AG04449 (cell line): ENCODE measurements around the gene ONECUT2.
"Not testable (repeated sequence)": the region's sequence is repeated elsewhere in the genome, so short reads cannot be mapped to it uniquely, and the experiment has no call there.

Experiments
- CTCF ChIA-PET: fragments of 350-600 bp; formaldehyde crosslinking; extraction: SDS; loops from one replicate; lab custom pipeline; 2021; ENCODE audit warnings: antibody characterized with exemption; lab: Yijun Ruan, JAX
- POLR2A ChIA-PET: fragments of 400-600, 350-600 bp; formaldehyde crosslinking; extraction: SDS; loops from one replicate; lab custom pipeline; 2020; ENCODE audit warnings: antibody characterized with exemption, inconsistent platforms; lab: Yijun Ruan, JAX
- DNase-seq: peaks from one replicate; pipeline ENCODE4 v3.0.0-alpha.2; 2010; ENCODE audit warnings: low read depth, low spot score
- H3K4me3 ChIP-seq: 2 replicates; pipeline ENCODE4 v1.5.1; 2011; ENCODE audit warnings: low read depth, mild to moderate bottlenecking, control low read depth, low read length
- CTCF ChIP-seq: IDR thresholded peaks from one replicate; pipeline ENCODE4 v1.5.1; 2011; ENCODE audit warnings: mild to moderate bottlenecking, moderate library complexity, low read length, control low read depth, inconsistent platforms; ENCODE audit not compliant: insufficient read depth; ENCODE audit errors: missing control alignments

Gene ONECUT2

GRCh38 chr18:57516056-57516455 lies 80.9 kb downstream of the ONECUT2 start:
- no peak overlapping the region for H3K4me3 ChIP-seq
- POLR2A ChIA-PET, result no interaction called here
- no peak for DNase-seq
- no peak for TF ChIP-seq CTCF
- CTCF ChIA-PET, result no interaction called here

GRCh38 chr18:57518533-57518932 lies 83.4 kb downstream of the ONECUT2 start:
- DNase-seq, result no peak
- CTCF ChIA-PET, result interaction anchor here (0.9 kb wide), 1 partner anchor 44 kb away, joined by 4 read pairs; no protein-coding TSS in a partner anchor
- POLR2A ChIA-PET, result no interaction called here
- TF ChIP-seq CTCF, result no peak
- H3K4me3 ChIP-seq, result no peak overlapping the region

DNA sequence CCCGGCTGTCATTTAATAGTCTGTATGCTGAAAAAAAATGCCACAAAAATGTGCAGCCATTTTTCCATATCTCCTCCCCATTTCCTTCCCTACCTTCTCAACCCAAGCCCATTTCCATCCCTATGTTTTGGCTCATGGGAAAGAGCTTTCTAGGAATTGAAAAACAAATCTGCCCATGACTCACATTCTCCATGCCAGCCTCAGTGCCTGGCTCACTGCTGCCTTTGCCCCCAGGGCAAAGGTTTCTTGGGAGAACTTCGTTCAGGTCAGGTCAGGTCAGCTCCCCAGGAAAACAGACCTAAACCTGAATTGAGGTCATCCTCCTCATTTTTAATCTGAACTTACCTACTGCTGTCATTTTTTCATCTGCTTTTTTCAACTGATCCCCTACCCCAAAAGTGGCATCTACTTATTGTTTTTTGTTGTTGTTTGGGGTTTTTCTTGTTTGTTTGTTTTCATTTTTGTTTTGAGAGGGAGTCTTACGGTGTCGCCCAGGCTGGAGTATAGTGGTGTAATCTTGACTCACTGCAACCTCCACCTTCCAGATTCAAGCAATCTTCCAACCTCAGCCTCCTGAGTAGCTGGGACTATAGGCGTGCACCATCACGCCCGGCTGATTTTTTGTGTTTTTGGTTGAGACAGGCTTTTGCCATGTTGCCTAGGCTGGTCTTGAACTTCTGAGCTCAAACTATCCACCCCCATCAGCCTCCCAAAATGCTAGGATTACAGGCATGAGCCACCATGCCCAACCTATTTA lies 84.7 kb downstream of the ONECUT2 start:
- no peak overlapping the region for H3K4me3 ChIP-seq
- POLR2A ChIA-PET, result no interaction called here
- CTCF ChIA-PET, result no interaction called here
- no peak for DNase-seq
- no peak for TF ChIP-seq CTCF

DNA sequence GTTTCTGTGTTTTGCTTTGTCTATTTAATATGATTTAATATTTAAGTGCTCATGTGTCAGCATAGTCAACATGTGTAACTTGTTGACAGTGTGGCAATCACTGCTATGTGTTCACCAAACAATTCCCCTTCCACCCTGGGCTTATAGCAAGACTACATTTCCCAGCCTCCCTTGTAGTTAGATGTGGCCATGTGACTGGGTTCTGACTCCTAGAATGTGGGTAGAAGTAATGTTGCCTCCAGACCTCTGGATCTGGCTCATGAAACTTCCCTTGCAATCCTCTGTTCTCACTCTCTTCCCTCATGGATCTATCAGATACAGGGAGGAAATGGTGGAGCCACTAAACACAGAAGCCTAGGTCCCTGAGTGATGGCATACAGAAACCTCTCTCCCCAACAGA lies 87.2 kb downstream of the ONECUT2 start:
- H3K4me3 ChIP-seq, CTCF ChIA-PET, DNase-seq, POLR2A ChIA-PET: not testable (repeated sequence)

DNA sequence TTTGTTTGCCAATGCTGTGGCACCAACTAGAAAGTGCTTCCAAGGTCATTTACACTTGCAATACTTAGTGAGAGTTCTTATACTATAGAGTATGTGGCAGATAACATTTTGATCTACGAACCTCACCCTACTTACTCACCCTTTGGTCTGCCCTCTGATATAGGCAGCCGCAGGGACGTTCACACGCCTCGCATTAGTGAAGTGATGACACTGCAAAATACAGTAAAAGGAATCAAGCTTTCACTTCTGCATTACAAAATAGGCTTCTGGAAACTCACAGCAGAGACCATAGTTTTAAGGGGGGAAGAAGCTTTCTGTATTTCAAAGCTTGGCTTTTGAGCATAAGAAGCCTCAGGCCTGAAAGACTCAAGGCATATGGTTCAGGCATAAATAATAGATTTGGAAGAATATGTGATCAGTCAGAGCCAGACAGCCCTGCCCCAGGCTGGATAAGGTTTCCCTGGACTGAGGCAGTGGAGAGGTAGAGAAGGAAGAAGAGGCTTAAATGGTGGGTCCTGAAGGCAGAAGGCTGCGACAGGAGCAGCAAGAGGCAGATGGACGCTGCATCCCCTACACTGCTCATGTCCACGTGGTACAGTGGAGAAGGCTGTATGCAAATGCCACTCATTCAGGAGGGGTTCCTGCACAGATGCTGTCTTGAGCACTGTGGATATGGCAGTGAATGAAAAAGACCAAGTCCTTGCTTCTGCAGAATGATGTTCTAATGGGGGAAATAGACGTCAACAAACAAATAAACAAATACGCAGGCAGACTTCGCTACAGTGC lies 88.2 kb downstream of the ONECUT2 start:
- no peak for DNase-seq
- no peak overlapping the region for H3K4me3 ChIP-seq
- ChIA-PET POLR2A (no interaction called here), CTCF (no interaction called here)
- no peak for TF ChIP-seq CTCF

GRCh38 chr18:57527556-57528229 lies 92.5 kb downstream of the ONECUT2 start:
- ChIA-PET POLR2A (no interaction called here), CTCF (no interaction called here)
- DNase-seq, result no peak
- H3K4me3 ChIP-seq, result no peak overlapping the region
- no peak for TF ChIP-seq CTCF
